GM18526 (cell line): ENCODE data around the gene TMEM245.

ENCODE experiments used
- POLR2A ChIP-seq: IDR thresholded peaks from 3 replicates; pipeline ENCODE4 v1.6.1; 2011; ENCODE audit not compliant: insufficient read length; ENCODE audit errors: extremely low read depth

Gene TMEM245

GRCh38 chr9:109095321-109095720 lies 24.4 kb downstream of the TMEM245 start:
- no peak for TF ChIP-seq POLR2A

DNA sequence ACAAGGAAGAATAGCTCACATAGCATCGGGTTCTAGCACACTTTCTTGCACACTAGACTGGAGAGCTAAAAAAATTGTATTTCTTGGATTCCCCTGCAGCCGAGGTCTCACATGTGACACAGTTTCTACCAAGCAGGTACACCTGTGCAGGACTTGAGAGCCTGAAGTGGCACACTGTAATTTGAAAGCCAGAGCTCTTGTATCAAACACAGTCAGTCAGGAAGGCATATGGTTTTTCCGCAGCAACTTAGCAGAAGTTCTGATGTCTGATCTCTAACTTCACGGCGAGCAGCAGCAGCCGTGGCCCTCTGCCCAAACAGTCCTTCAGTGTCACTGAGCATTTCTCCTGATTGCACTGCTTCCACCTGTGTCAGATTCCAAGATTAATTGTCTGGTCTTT lies 25.5 kb downstream of the TMEM245 start:
- TF ChIP-seq POLR2A, result no peak

GRCh38 chr9:109092587-109092986 lies 27.2 kb downstream of the TMEM245 start:
- TF ChIP-seq POLR2A, result no peak

DNA sequence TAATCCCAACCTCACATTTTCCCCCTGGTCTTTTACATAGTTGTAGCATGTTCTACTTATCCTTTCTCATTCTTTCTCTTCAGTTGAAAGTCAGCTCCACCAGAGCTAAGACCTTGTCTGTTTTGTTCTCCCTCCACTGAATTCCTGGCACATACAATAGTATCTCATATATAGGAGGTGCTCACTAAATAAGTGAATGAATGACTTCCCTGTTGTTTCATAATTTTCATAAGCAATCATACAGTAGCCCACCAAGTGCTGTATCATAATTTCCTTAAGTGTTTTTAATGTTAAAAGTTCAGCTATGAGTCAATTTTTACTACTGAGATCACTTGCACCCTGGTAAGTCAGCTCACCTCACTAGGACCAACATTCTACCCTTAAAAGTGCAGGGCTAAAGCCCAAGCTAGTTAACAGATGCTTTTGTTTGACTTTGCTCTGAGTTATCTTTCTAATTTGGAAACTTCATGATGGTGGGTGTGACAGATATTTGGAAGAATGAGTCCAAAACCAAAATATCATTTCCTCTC lies 27.6 kb downstream of the TMEM245 start:
- TF ChIP-seq POLR2A, result no peak

DNA sequence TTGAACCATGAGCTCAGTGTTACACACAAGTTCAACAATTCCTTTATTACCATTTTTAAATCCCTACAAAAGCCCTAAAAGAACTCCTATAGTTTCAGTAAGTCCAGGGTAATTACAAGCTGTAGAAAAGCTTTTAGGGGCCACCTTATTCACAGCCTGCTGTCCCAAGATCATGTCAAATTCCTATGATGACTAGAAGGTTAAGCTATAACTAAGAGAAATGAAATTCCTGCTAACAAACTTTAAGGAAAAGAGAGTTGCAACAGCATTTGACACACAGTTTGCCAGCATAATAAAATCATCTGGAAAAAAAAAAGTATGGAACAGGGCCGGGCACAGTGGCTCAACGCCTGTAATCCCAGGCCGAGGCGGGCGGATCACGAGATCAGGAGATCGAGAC lies 31.5 kb downstream of the TMEM245 start:
- TF ChIP-seq POLR2A, result no peak

DNA sequence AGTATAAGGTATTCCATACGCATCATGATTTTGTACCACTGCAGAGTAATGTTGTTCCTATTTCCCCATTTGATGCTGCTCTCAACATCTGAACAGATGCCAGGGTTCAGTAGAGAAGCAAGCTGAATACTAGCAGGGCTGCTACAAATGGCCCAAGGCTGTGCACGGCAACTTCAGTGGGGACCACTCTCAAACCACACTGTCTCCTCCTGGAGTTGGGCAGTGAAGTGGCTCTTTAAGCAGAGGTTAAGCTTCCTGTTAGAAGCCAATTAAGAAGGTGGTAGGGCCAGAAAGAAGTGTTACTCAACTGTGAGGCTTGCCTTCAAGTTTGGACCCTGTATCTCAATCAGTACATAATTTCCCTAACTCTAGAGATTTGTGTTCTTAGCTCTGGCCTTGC lies 32.0 kb downstream of the TMEM245 start:
- no peak for TF ChIP-seq POLR2A

- TF ChIP-seq POLR2A, result no peak
These were observed 33.5 kb downstream of the TMEM245 start for GRCh38 chr9:109086221-109086620.

DNA sequence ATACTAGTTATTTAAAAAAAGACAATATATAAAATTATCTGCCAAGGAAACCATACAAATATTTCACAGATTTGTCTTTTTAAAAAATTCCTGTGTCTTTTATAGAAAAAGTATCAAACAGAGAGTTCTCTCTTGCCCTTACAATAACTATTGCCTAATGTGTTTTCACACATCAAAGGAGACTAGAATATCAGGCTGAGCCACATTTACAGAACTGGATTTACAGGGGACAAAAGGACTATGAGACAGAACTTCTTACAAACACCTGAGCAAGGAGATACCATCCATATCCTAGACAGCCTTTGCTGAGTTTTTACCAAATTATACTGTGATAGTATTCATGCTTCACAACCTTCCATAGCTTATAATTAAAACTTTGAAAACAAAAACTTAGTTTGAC lies 34.2 kb downstream of the TMEM245 start:
- TF ChIP-seq POLR2A, result no peak

GRCh38 chr9:109083813-109084405 lies 35.8 kb downstream of the TMEM245 start:
- TF ChIP-seq POLR2A, result no peak

DNA sequence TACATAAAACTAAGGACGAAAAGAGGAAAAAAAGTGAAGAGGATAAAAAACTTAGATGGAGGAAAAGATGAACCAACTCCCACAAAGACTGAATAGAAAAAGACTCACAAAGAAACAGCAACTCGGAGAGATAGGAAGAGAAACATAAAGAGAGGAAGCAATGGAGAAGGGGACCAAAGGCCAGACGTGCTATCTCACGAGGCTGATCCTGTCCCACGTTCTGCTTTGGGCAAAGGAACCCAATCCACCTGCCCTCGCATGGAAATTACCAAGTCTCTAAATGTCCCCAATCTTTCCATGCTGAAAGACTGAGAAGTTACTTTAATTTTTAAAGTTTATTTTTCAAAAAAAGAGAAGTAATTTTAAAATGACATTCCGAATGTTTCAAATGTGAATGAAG lies 36.6 kb downstream of the TMEM245 start:
- TF ChIP-seq POLR2A, result no peak

DNA sequence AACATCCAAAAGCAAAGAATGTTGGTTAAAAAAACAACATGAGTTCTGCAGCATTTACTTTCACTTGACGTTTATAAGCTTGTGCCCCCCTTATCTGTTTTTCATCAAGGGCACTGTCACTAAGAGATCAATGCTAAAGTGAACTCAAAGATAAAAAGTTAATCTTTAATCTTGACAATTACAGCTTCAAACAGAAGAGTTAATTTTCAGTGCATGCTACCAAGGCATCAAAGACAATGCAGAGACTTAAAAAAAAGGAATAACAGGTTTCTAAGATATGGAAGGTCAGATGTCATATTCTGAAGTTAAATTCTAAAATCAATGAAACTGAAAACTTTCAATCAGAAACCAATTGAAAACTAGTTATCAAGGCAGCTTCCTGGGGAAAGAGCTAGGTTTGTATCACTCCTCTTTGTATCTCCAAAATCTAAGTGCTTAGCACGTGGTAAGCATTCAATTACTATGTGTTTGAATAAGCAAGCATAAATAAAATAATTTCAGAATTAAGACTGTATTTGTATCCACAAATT lies 37.6 kb downstream of the TMEM245 start:
- no peak for TF ChIP-seq POLR2A

GRCh38 chr9:109074236-109074889 lies 45.4 kb downstream of the TMEM245 start:
- TF ChIP-seq POLR2A, result no peak

DNA sequence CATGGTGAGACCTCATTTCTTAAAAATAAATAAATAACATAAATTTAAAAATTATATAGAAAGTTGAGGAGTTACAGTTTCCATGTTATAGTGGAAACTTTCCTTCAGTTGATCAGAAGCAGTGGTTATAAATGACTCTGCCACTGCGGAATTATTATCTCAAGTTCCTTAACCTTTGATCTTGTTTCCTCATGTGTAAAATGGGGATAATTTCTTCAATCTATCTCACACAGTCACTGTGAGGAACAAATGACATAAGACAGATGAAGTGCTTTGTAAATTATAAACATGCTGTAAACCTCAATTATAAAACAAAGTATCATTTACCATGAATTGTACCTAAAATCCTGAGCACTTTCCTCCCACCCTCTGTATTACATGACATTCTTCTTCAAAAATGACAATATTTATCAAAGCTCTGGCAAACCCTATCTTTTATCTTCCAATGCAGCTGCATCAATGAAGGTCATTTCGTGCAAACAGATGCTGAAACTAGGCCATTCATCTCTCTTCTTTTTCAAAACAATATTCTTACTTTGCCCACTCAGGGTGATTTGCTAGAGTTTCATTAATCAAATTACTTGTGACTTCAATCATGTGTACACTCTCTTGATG lies 46.8 kb downstream of the TMEM245 start:
- TF ChIP-seq POLR2A, result no peak

DNA sequence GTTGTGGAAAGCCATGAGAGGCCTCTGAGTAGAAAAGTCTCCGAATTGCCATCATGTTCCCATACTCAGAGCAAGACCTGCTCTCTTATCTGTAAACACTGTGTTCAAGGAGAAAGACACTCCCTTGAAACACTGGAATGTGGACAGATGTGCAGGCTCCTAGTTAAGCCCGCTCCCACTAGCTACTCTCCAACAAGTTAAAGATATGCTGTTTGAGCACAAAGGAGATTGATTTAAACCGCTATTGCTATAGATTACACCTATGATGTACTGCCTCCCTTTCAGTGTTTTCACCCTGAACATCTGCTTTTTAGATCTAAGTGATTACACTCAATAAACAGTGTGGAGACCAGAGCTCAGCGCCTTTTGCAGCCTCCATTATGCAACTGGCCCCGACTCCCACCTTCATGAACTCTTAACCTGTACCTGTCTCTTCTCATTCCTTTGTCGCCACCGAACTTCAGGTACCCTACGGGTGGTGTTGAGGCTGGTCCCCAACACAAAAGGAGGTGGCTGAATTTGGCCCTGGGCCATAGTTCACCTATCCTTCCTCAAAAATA lies 47.5 kb downstream of the TMEM245 start:
- TF ChIP-seq POLR2A, result no peak

GRCh38 chr9:109068764-109069163 lies 51.0 kb downstream of the TMEM245 start:
- no peak for TF ChIP-seq POLR2A
